Activated T-cell treated with anti-CD3 and anti-CD28 coated beads for 4 hours (primary cell): ENCODE measurements around the gene CFDP1.

ENCODE experiments used
- DNase-seq: peaks from one replicate; pipeline ENCODE4 v3.0.0-alpha.2; 2020

The CFDP1 gene

DNA sequence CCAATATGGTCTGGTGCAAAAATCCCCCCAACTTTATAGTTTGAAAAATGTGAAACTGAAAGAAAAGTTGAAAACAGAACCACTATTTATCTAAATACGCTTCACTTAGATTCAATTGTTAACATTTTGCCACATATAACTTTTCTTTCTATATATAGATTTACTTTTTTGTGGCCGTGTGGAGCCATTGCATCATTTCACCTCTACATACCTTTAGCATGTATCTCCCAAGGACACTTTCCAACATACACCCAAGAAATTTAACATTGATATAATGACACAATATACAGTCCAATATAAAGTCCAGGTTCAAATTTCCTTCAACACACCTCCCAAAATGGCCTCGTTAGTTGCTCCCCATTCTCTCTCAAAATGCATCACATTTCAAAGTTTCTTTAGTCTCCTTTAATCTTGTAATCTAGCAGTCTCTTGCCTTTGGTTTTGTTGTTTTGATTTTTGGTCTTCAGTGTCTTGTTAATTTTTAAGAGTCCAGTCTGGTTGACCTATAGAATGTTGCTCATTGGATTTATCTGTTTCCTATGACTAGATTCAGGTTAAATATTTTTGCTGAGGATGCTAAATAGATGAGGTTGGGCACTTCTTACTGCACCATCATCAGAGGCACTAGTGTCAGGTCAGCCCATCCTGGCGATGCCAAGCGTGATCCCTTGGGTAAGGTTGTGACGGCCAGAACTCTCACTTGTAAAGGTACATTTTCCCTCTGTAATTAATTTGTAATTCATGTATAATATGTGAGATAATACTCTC is 117.6 kb downstream of the CFDP1 start:
- no peak for DNase-seq

DNA sequence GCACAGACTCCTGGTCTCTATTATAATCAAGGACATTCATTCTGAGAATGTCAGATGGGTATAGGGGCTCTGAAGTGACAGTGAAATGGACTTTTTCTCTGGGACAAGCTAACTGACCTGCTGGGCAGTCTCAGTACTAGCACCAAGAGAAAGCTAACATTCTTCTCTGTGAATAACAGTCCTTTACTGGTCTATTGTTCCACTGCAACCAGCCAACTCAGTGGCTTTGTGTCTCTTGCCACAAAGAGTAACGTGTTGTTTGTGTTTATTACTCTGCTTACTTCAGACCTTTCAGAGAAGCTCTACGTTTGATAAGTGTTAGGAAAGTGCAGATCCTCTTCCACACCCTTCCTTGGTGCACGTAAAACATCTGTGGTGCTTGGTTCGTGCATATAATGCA is 120.4 kb downstream of the CFDP1 start:
- no peak for DNase-seq

DNA sequence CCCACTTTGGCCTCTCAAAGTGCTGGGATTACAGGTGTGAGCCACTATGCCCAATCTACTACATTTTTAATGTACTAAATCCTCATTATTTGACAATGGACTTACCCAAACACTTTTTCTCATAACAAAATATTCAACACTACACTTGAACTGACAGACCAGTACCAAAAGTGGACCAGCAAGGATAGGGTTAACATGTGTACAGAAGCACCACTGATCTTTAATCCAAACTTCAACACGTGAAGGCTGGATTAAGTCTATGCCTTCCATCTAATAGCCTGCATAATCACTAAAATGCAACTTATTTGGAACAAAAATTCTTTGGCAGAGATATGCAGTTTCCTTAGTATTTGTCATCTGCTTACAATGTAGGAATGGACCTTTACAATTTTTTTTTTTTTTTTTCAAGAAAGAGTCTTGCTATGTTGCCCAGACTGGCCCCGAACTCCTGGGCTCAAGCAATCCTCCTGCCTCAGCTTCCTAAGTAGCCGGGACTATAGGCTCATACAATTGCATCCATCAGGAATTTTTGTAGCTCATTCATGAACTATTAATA is 121.8 kb downstream of the CFDP1 start:
- no peak for DNase-seq

GRCh38 chr16:75310541-75310940 is 122.8 kb downstream of the CFDP1 start:
- DNase-seq, result no peak

- no peak for DNase-seq
Measured at GRCh38 chr16:75309899-75310430, 123.3 kb downstream of the CFDP1 start.

- DNase-seq, result no peak
Measured at GRCh38 chr16:75309156-75309555, 124.1 kb downstream of the CFDP1 start.

- no peak for DNase-seq
Measured at GRCh38 chr16:75308011-75308410, 125.3 kb downstream of the CFDP1 start.

DNA sequence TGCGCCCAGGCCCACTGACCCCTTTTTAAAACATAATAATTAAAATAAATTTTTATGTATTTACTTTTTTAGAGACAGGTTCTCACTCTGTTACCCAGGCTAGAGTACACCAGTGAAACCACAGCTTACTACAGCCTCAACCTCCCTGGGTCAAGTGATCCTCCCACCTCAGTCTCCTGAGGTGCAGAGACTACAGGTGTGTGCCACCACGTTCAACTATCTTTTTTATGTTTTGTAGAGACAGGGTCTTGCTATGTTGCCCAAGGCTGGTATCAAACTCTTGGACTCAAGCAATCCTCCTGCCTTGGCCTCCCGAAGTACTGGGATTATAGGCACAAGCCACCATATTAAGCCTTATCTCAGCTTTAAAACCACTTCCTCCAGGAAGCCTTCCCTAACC is 125.8 kb downstream of the CFDP1 start:
- no peak for DNase-seq

DNA sequence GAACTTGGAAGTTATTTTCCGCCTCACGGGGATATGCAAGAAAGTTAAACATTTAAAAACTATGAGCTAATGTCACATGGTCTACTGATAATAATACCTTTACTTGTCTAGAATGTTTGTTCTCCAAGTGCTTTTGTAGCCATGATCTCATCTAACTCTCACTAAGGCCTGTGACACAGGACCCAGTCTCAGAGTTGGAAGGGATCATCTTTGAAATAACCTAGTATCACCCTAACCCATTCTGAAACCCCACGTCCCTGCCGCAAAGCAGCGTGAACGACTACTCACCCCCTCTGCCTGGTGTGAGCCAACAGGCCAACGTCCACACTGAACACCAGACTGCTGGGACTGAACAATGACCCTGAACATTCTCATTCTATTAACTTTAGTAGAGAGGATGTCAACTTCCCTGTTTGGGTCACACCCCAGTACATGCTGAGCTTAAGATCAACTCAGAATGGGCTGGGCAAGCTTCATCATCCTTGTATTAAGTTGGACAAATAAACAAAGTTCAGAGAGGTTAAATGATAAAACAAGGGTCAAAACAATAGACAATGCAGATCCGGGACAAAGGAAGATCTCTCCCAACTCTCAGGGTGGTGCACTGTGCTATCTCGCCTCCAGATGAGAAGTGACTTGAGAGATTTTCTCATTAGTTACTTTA is 127.1 kb downstream of the CFDP1 start:
- no peak for DNase-seq

DNA sequence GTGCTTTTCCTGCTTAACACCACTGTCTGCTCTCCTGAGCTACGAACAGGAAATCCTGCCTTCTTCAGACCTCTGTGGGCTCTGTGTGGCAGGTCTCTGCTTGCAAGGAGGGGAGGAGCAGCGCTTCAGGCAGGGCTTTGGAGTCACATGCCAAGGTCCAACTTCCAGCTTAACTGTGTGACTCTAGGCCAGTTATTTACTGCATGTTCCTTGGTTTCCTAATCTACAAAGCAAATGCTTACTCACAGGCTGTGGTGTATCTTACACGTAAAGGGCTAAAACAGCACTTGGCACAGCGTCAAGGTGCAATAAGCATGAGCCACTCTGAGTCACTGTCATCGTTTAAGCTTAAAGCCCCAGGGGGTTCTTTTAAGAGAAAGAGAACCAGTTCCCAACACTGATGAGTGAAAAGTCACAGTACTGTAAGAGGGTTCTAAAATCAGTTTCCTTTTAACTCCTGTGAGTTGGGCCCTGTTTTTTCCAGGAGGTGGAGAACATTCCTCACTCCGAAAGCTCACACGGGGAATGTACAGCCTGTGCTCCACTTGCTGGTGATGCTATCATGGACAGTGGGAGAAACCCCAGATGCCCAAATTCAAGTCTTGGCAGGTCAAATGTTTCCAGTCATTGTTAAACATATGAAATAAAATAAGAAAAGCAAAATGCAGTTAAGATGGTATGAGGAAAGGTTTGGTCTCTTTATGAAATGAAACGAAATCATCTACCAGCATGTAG is 127.8 kb downstream of the CFDP1 start:
- peak; percentile 9 for DNase-seq

DNA sequence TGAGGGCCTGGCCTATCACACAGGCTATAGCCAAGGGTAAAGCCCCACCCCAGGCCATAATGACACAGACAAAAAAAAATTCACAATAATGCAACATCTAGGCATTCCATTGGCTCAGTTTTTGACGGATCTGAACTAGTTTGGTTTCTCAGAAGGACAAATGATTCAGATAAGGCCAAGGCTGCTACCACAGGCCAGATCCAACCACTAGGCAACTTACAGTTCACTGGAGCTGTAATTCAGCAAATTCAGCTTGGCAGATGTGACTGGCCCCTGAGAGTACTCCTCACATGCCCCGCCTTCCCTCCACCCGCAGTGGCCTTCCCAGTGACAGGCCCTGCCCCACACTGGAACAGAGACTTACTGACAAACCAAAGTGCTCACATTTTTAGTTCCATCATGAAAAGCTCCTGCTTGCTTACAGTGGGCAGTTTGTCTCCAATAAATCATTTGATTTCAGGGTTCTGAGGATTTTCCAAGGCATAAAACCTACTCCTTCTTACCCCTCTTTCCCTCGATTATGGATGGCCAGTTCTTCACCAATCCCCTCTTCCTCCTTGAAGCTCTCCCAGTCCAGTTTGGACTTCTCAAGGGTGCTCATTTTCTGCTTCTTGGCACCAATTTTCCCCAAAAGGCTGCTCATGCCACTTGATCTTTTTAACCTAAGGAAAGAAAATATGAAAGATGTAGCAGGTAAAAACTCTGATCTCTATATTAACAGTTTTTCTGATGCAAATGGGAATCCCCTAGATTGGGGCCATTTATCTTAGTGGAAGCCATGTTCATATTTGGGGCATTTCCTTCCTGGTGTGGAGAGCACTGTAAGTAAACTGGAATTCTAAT is 128.6 kb downstream of the CFDP1 start:
- no peak for DNase-seq

- DNase-seq, result no peak
Measured at GRCh38 chr16:75301804-75302203, 131.5 kb downstream of the CFDP1 start.

DNA sequence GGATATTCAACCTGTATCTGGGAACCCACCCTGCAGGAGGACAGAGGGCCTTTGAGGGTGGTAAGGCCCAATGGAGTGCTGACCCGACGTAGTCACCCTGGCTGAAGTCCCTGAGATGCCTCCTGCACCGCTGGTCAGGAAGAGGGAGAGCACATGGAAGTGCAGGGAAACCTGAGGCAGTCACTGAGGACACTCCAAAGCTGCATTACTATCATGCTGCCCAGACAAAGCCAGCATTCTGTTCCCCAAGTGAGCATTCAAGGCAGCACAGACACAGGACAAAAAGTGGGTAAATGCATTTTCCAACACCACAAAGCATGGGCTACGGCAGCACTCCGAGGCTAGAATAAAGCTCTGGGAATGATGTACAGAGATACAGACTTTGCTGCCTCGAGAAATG is 135.0 kb downstream of the CFDP1 start:
- no peak for DNase-seq

GRCh38 chr16:75296606-75297005 is 136.7 kb downstream of the CFDP1 start:
- DNase-seq, result no peak

- DNase-seq, result no peak
Measured at GRCh38 chr16:75294773-75295459, 138.4 kb downstream of the CFDP1 start.

GRCh38 chr16:75293772-75294171 is 139.5 kb downstream of the CFDP1 start:
- DNase-seq, result no peak

DNA sequence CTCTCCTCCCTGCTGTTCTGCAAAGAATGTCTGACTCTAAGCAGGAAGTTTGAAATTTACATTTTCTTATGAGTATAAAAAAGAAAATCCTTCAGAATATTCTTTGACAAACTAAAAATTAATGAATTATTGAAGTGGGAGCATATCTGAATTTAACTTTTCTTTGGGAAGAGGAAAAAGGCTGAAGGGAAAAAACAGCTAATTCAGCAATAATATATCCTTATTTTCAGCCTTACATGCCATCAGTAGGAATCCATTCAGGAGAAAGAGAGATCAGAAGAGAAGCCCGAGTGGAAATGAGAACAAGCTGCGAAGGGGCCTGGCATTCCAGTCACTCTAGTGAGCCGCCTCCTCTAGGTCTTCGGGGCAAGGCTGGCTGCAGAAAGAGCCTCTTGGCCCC is 140.1 kb downstream of the CFDP1 start:
- no peak for DNase-seq

DNA sequence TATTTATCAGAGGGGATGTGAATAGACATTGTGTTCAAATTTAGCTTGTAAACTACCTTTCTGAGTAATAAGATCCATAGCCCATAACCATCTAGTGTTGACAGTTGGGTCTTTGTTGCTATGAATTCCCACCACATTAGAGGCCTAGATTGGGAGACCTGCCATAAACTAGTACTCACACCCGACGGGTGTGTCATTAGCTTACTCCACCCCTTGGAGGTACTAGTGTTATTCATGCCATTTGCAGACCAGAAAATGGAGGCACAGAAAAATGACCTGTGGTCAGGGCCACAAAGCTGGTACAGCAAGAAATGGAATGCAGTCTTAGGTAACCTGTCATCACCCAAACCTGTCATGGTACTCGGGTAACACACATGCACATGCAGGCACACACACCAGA is 140.6 kb downstream of the CFDP1 start:
- no peak for DNase-seq

DNA sequence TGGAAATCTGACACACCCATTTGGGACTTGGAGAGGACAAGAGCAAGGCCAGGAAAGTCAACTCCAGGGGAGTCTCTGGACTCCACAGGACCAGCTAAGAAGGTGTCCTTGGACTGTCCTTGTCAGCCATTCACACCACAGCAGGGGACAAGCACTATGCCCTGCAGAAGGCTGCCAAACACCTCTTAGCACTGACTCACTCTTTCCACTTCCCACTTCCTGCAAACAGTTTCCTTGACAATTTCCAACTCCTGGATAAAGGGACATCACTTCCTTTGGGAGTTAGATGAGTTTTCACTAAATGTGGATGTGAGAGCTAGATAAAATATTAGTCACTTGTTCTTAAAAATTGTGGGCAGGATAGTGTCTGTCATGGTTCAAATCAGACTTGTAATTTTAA is 144.1 kb downstream of the CFDP1 start:
- DNase-seq, result no peak

- peak; percentile 32 for DNase-seq
Measured at GRCh38 chr16:75288596-75289120, 144.6 kb downstream of the CFDP1 start.

DNA sequence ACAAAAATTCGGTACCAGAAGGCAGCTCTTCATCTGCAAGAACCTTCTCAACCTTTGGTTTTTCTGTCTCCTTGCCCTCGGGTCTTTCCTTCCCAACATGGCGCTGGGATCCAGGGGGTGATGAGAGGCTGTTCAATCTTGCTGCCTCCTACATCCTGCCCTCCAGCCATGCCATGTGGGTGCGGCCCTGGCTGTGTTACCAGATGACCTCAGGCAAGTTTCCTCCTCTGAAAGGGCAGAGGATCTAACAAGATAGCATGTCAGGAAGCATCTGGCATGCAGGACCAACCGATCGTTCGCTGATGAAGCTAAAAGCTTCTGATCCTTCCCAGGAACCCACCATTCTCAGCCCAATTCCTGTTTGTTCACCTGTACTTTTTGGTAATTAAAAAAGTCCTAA is 145.1 kb downstream of the CFDP1 start:
- no peak for DNase-seq

- no peak for DNase-seq
Measured at GRCh38 chr16:75287708-75288107, 145.6 kb downstream of the CFDP1 start.
